Measurements from ENCODE around the gene TSLP. TPM values are rescaled to one million over a fixed set of nuclear protein-coding genes. Genes with fewer than 3 reads are reported as not detected.

Gene TSLP
- total RNA-seq, 1 experiment from 2014 or later, result not detected

DNA sequence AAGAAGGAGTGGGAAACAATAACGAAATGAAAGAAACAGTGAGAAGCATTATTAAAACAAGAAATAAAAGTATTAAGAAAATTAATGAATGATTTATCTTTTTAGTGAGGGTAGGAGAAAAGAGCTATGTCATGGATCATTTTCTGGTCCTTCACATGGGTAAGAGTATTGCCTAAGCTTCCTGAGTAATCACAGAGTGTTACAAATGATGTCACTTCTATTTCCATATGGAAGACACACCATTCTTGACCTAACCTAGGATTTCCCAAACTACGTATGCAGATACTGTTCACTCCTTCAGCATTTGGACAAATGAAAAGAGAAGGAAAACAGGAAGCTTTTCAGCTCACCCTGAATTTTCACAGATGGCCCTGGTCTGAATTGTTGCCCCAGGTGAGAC is 3.3 kb upstream of the TSLP start:
- H3K4me1 ChIP-seq (ENCODE audit: insufficient read depth, low read length), result peaks cover 8% of the 10 kb centered on the region
- intact Hi-C loops (cut with micrococcal nuclease), result no loop called here
- H3K9me2 ChIP-seq (replicated peaks; ENCODE audit: low read length), result no peaks in the 10 kb centered on the region
- H3K79me2 ChIP-seq (ENCODE audit: low read length), result no peaks in the 10 kb centered on the region
- POLR2A ChIA-PET (ENCODE audit: unreplicated experiment), result no interaction called here
- no peak overlapping the region for H3K4me3 ChIP-seq (ENCODE audit: low read length)
- no peaks in the 10 kb centered on the region for H3K27me3 ChIP-seq (ENCODE audit: low read length)
- no peak for ATAC-seq
- H2AFZ ChIP-seq (ENCODE audit: low read length), result no peak overlapping the region
- no peaks in the 10 kb centered on the region for H4K20me1 ChIP-seq (ENCODE audit: low read length)
- CTCF ChIA-PET, result no interaction called here
- no peak for TF ChIP-seq EZH2 (IDR thresholded peaks at IDR 0.05; ENCODE audit: low read length, unreplicated experiment)
- TF ChIP-seq, protein P1, sequence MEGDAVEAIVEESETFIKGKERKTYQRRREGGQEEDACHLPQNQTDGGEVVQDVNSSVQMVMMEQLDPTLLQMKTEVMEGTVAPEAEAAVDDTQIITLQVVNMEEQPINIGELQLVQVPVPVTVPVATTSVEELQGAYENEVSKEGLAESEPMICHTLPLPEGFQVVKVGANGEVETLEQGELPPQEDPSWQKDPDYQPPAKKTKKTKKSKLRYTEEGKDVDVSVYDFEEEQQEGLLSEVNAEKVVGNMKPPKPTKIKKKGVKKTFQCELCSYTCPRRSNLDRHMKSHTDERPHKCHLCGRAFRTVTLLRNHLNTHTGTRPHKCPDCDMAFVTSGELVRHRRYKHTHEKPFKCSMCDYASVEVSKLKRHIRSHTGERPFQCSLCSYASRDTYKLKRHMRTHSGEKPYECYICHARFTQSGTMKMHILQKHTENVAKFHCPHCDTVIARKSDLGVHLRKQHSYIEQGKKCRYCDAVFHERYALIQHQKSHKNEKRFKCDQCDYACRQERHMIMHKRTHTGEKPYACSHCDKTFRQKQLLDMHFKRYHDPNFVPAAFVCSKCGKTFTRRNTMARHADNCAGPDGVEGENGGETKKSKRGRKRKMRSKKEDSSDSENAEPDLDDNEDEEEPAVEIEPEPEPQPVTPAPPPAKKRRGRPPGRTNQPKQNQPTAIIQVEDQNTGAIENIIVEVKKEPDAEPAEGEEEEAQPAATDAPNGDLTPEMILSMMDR (conservative IDR thresholded peaks at IDR 0.05; ENCODE audit: low read depth, low read length), result no peak
- TF ChIP-seq EZH2phosphoT487 (IDR thresholded peaks at IDR 0.05; ENCODE audit: borderline replicate concordance, low read length), result no peak
- H3K36me3 ChIP-seq (ENCODE audit: low read depth, low read length), result no peaks in the 10 kb centered on the region
- no TSS peak for BruUV-seq (replicated peaks)
- H3K9me3 ChIP-seq (ENCODE audit: low read length), result no peaks in the 10 kb centered on the region
- H3F3A ChIP-seq (ENCODE audit: low read length, unreplicated experiment), result no peaks in the 10 kb centered on the region
- no peak for DNase-seq
- no peak overlapping the region for H3K4me2 ChIP-seq (ENCODE audit: low read length)
- H3K27ac ChIP-seq (ENCODE audit: low read length), result no peak overlapping the region
- H3K9ac ChIP-seq (ENCODE audit: low read length), result no peak overlapping the region

DNA sequence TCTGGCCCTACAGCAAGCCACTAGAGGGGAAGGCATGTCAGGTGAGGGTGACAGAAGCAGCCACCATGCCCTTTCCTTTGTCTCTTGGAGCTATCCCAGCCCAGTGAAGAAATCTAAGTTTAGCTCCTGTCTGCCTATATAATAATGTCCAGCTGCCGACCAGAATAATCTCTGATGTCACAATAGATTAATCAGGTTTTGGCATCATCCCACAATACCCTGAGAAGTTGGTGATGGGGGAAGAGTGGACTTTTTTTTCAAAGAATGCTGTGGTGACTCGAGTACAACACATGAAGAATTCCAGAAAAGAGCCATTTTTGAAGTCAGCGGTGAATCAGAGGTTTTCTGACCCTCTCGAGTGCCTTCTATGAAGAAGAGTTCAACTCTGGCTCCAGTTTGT is 1.7 kb upstream of the TSLP start:
- Histone ChIP-seq H3K4me1 (ENCODE audit: insufficient read depth, low read length) (peaks cover 2% of the 10 kb centered on the region), H3K79me2 (ENCODE audit: low read length) (no peaks in the 10 kb centered on the region), H3F3A (ENCODE audit: low read length, unreplicated experiment) (no peaks in the 10 kb centered on the region), H3K4me3 (ENCODE audit: low read length) (no peak overlapping the region), H3K9me3 (ENCODE audit: low read length) (no peaks in the 10 kb centered on the region), H3K4me2 (ENCODE audit: low read length) (no peak overlapping the region), H3K27me3 (ENCODE audit: low read length) (no peaks in the 10 kb centered on the region), H4K20me1 (ENCODE audit: low read length) (no peaks in the 10 kb centered on the region), H3K9me2 (replicated peaks; ENCODE audit: low read length) (no peaks in the 10 kb centered on the region), H3K27ac (ENCODE audit: low read length) (no peak overlapping the region), H2AFZ (ENCODE audit: low read length) (no peak overlapping the region), H3K36me3 (ENCODE audit: low read depth, low read length) (no peaks in the 10 kb centered on the region), H3K9ac (ENCODE audit: low read length) (no peak overlapping the region)
- no peak for ATAC-seq
- POLR2A ChIA-PET (ENCODE audit: unreplicated experiment), result no interaction called here
- TF ChIP-seq EZH2 (IDR thresholded peaks at IDR 0.05; ENCODE audit: low read length, unreplicated experiment), result no peak
- TF ChIP-seq EZH2phosphoT487 (IDR thresholded peaks at IDR 0.05; ENCODE audit: borderline replicate concordance, low read length), result no peak
- TF ChIP-seq, protein P1 (conservative IDR thresholded peaks at IDR 0.05; ENCODE audit: low read depth, low read length), result no peak
- DNase-seq, result no peak
- BruUV-seq (replicated peaks), result no TSS peak
- CTCF ChIA-PET, result no interaction called here
- intact Hi-C loops (cut with micrococcal nuclease), result no loop called here

DNA sequence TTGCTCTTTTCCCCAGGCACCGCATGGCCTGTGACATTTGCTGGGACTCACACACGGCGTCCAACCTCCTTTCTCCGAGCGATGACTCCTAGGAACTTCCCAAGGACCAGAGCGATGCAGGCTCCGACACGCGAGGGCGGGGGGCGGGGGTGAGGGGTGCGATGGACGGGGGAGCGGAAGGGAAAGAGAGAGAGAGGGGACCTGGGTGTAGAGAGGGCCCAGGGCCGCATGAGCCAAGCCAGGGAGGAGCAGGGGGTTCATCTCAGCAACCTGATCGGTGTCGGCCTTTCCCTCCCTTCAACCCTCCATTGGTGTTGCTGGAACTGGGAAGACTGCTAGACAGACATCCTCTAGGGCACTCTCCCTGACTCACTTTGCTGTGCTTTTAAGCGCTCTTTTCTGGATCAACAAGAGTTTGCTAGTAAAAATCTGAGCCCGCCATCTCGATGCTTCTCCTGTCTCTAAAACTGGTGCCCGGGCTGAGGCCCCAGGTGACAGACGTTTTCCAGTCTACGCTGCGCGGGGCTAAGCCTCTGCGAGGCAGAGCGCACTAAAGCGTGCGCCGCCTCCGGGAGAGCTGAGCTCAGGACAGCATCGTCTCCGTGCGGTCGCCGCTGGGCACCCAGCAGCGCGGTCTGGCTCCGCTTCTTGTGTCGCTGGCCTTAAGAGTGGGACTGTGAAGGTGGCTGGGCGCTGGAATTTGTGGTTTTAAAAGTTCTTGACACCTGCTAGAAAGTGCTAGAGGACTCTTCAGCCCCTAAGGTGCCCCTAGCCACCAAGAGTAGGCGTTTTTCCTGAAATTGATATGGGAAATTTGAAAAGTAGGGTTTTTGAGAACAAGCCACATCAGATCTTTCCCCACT is 1.0 kb upstream of the TSLP start:
- no peak overlapping the region for H3K9ac ChIP-seq (ENCODE audit: low read length)
- H3F3A ChIP-seq (ENCODE audit: low read length, unreplicated experiment), result no peaks in the 10 kb centered on the region
- H3K79me2 ChIP-seq (ENCODE audit: low read length), result no peaks in the 10 kb centered on the region
- ATAC-seq (no peak), DNase-seq (no peak)
- TF ChIP-seq EZH2 (IDR thresholded peaks at IDR 0.05; ENCODE audit: low read length, unreplicated experiment) (no peak), EZH2phosphoT487 (IDR thresholded peaks at IDR 0.05; ENCODE audit: borderline replicate concordance, low read length) (no peak)
- TF ChIP-seq, protein P1 (conservative IDR thresholded peaks at IDR 0.05; ENCODE audit: low read depth, low read length), result no peak
- ChIA-PET POLR2A (ENCODE audit: unreplicated experiment) (no interaction called here), CTCF (no interaction called here)
- H3K9me2 ChIP-seq (replicated peaks; ENCODE audit: low read length), result no peaks in the 10 kb centered on the region
- H2AFZ ChIP-seq (ENCODE audit: low read length), result no peak overlapping the region
- H4K20me1 ChIP-seq (ENCODE audit: low read length), result no peaks in the 10 kb centered on the region
- peaks cover 8% of the 10 kb centered on the region for H3K4me1 ChIP-seq (ENCODE audit: insufficient read depth, low read length)
- intact Hi-C loops (cut with micrococcal nuclease), result no loop called here
- no peak overlapping the region for H3K27ac ChIP-seq (ENCODE audit: low read length)
- H3K9me3 ChIP-seq (ENCODE audit: low read length), result no peaks in the 10 kb centered on the region
- no peaks in the 10 kb centered on the region for H3K27me3 ChIP-seq (ENCODE audit: low read length)
- no peak overlapping the region for H3K4me3 ChIP-seq (ENCODE audit: low read length)
- H3K4me2 ChIP-seq (ENCODE audit: low read length), result no peak overlapping the region
- no TSS peak for BruUV-seq (replicated peaks)
- H3K36me3 ChIP-seq (ENCODE audit: low read depth, low read length), result no peaks in the 10 kb centered on the region

Measured in PC-3 (cell line).